ENCODE measurements around the gene KRT7.

Gene KRT7

DNA sequence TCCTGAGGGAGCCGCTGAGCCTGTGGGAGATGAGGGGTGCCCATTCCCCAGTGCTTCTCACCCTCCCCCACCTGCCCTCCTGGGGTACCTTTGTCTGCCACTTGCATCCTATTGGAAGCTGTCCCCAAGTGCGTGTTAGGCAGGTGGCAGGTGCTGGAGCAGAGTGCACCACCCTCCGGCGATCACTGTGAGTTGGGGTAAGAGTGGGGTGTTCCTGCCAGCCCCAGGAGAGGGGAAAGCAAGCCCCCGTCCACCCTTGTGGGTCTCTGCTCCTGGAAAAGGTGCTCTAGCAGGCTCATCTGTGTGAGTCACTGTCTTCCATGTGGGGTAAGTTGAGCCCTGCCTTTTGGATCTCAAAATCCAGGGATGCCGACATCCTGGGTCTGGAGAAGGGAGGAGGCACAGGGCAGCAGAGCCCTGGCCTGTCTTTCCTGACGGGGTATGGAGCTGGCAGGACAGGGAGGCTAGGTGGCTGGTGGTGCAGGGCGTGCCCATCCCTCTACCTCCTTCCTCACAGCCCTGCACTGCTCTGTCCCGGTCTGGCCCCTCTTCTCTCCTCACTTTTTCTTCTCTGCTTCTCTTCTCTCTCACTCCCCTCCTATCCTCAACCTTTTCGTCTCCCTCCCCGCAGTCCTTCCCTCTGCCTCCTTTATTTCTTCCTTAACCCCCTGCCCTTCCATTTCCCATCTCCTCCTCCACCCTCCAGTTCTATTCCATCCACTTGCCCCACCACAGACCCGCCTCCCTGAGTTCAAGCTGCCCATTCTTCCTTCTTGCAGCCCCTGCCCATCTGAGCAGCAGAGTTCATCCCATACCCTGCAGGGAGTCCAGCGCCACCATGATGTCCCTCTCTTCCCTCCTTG, 20.1 kb upstream of the KRT7 start:
- no peak for DNase-seq

DNA sequence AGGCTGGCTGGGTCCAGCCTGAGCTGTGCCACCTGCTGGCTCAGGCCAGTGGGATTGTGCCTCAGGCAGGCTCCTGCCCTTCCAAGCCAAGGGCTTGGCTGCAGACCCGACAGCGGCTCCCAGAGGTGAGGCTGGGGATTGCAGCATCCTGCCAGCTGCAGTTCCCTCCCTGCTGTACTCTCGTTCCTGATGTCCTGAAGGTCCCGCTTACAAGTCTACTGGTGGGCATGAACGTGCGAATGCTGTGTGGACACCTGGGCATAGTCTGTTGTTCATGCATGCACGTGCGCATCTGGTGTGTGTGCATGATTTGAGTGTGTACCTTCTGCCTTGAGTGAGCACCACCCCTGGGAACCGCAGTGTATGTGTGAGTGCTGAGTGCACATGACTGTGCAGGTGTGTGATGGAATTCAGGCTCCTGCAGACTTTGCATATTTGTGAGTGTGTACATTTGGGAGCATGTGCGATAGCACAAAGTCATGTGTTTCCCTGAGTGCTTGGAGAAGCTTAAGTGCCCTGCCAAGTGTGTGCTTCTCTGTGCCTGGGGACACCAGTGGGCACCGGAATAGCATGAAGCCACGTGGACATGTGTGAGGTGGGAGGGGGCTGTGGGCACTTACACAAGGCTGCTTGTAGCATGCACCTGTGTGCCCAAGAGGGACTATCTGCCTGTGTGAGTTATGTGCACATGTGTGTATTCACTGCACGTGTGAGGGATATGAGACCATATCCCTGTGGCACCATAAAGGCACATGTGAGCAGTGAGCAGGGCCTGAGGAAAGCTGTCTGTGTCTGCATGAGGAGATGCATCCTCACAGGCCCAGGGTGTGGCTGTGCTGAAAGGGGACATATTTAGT, 19.3 kb upstream of the KRT7 start:
- peak; percentile 45 for DNase-seq

DNA sequence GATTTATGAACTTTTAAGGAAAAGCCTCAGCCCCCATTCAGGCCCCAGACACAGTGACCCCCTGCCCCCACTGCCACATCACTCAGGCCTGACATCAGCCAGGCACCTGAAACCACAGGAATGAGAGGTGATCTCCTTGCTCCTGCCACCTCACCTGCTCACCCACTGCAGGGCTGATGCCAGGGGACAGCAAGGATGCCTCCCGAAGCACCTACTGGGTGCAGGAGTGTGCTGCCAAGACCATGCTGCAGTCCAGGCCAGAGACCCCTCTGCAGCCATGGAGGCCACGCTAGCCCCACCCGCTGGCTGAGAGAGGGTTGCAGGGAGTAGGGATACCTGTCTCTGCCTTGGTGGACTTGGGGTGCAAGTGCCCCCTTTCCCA, 18.6 kb upstream of the KRT7 start:
- DNase-seq, result no peak

- no peak for DNase-seq
Measured at GRCh38 chr12:52215587-52216031, 17.4 kb upstream of the KRT7 start.

DNA sequence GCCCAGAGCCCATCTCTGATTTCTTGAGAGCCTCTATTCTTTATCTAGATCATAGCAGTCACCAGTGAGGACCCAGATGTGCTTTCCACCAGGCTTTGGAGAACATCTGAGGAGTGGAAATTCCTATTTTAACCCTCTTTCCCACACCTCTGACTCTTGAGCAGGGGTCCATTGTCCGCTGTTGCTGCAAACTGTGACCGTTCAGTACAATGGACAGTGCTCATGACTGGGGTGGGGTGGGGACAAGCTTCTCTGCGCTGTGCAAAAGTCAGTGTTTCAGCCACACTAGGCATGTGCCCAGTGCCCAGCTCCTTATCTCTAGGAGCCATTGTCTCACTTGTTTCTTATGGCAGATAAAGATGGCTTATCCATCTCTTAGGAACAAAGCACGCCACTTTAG, 16.9 kb upstream of the KRT7 start:
- DNase-seq, result no peak

GRCh38 chr12:52216807-52217206, 16.2 kb upstream of the KRT7 start:
- no peak for DNase-seq

DNA sequence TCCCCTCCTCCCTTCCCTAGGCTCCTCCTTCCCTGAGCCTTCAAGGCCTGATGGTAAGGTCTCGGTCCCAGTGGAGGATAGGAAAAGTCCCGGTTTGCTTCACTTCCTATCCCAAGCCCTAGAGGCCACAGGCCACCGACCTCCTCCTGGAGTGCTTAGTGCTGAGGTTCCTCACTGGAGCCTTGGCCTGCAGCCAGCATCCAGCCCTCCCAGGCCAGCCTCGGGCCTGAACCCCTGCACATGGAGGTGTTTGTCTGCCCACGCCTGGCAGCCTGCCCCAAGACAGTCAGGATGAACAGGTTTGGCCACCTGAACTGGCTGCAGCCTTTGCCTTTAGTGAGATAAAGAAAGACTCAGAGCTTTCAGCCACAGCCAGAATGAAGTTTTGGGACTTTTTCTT, 15.8 kb upstream of the KRT7 start:
- no peak for DNase-seq

DNA sequence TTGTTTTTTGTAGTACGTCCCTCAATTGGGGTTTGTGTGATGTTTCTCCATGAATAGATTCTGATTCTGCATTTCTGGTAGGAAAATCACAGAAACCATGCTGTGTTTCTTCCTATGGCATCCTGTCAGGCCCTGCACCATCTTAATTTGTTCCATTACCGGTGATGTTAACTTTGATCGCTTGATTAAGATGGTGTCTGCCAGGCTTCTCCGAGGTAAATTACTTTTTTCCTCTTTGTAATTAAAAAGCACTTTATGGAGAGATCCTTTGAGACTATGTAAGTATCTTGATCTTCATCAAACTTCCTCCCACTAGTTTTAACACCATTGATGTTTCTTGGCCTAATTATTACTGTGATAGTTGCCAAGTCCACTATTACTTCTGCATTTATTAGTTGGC, 15.0 kb upstream of the KRT7 start:
- no peak for DNase-seq

GRCh38 chr12:52220477-52220876, 12.6 kb upstream of the KRT7 start:
- DNase-seq, result no peak

GRCh38 chr12:52221070-52221781, 11.8 kb upstream of the KRT7 start:
- no peak for DNase-seq

- no peak for DNase-seq
Measured at GRCh38 chr12:52221912-52222457, 11.1 kb upstream of the KRT7 start.

GRCh38 chr12:52222692-52223091, 10.4 kb upstream of the KRT7 start:
- no peak for DNase-seq

DNA sequence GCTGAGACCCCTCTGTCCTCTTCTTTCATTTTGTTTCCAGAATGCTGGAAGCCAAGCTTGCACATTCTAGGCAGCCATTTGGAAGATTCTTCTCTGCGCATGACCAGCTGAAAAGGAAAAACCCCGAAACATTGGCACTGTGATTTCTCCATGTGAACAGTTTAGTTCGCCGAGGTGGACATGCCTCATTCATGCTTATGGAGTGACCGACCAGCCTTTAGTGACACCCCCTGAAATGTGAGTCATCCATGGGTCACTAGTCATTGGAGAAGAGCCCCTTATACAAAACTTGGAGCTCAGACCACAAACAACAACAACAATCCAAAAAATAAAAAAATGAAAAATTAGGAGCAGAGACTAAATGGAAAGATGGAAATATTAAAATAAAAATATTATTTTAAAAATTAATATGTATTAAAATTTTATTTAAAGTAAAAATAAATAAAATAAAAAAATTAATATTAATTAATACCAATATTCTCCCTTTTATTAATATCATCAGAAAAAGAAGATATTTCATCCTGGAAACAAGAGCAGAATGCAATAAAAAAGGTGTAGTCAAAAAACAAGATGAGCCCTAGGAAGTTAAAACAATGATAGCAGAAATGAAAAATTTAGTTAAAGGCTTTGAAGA, 9.5 kb upstream of the KRT7 start:
- DNase-seq, result no peak

DNA sequence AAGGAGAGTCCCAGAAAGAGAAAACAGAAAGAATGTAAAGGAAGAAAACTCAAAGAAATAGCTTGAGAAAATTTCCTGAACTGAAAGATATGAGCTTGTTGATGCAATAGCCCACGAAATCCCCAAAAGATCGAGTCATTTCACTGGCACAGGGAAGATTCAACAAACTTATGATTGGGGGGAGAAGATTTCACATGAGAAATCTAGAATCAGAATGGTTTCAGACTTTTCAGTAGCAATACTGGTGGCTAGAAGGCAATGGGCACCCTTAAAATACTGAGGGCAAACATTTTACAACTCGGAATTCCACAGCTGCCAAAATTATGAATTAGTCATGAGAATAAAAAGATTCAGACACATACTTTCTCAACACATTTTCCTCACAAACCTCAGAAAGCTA, 8.9 kb upstream of the KRT7 start:
- no peak for DNase-seq

GRCh38 chr12:52225752-52226151, 7.3 kb upstream of the KRT7 start:
- no peak for DNase-seq

- no peak for DNase-seq
Measured at GRCh38 chr12:52226446-52226845, 6.6 kb upstream of the KRT7 start.

DNA sequence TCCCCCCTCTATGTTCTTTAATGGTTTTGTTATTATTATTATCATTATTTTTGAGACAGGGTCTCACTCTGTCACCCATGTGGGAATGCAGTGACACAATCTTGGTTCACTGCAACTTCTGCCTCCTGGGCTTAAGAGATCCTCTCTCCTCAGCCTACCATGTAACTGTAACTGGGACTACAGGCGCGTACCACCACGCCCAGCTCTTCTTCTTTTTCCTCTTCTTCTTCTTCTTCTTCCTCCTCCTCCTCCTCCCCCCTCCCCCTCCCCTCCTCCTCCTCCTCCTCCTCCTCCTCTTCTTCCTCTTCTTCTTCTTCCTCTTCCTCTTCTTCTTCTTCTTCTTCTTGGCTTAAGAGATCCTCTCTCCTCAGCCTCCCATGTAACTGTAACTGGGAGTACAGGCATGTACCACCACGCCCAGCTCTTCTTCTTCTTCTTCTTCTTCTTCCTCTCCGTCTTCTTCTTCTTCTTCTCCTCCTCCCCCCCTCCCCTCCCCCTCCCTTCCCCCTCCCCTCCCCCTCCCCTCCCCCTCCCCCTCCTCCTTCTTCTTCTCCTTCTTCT, 5.4 kb upstream of the KRT7 start:
- no peak for DNase-seq

DNA sequence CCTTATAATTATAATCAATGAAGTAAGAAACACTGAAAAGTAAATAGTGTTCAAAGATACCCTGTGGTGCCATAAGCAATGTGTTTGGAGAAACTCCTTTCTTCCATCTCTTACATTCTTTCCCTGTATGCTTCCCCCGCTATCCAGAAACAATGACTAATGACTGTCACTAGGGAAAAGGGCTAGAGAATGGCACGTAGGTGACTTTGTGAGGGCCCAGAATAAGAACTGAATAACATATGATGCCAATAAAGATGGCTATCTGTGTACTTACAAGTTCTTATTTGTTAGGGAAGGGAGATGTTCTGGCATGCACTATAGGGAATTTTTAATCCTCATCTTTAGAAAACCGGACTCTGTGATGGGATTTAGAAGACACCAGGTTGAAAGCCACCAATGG, 4.7 kb upstream of the KRT7 start:
- DNase-seq, result no peak

GRCh38 chr12:52228931-52229330, 4.1 kb upstream of the KRT7 start:
- no peak for DNase-seq

GRCh38 chr12:52229836-52230343, 3.2 kb upstream of the KRT7 start:
- DNase-seq, result no peak

DNA sequence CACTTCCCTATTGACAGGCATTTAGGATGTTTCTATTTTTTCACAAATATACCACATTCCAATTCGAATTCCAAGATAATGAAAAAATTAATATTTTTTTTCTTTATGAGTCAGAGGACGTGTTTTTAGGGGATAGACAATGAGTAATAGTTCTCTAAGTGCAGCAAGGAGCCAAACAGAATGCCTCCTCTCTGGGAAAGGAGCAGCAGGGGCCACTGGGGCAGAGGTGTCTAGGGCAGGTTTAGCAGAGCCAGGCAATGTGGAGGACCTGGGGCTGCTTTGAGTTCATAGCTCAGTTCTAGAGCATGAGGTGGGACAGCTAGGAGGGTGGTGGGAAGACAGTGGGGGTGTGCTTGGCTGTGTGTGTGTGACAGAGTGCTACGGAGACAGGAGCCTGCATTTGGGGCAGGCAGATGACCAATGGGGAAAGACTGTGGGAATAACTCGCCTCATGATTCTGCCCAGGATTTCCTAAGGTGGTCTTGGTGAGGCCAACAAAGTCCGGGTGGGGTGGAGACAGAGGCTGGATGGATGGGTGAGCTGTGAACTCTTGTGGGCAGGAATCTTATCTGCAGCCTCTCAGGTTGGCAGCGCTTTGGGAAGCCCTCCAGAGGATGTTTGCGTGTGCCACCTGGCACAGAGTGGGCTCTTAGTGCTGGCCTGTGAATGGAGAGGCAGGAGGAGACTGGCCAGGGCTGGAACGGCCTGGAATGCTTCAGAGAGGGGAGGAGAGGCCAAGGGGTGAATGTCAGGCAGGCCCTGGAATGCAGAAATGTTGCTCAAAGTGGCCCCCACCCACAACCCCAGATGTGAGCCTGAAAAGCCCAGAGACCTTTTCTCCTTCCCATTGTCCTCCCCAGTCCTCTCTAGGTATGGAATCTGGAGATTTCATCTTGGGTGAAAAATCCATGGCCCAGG, 2.4 kb upstream of the KRT7 start:
- DNase-seq, result no peak

Measured in GF-D8 (cell line).